ENCODE measurements around the gene SH3BGRL2. TPM values are rescaled to one million over a fixed set of nuclear protein-coding genes. Genes with fewer than 3 reads are reported as not detected.
"Not testable (repeated sequence)": the region's sequence is repeated elsewhere in the genome, so short reads cannot be mapped to it uniquely, and the experiment has no call there.

The SH3BGRL2 gene
- total RNA-seq, 1 experiment from 2014 or later = 27.4 TPM

GRCh38 chr6:79672631-79673111 lies 41.5 kb downstream of the SH3BGRL2 start:
- Histone ChIP-seq H3K4me3 (no peak overlapping the region), H2AFZ (no peak overlapping the region), H3F3A (ENCODE audit: insufficient read depth, low read depth) (peaks cover 24% of the 10 kb centered on the region), H3K9me2 (ENCODE audit: insufficient read depth) (no peaks in the 10 kb centered on the region), H3K27me3 (ENCODE audit: insufficient read depth, low read depth) (no peaks in the 10 kb centered on the region), H3K79me2 (ENCODE audit: low read depth) (no peaks in the 10 kb centered on the region), H3K4me1 (replicated peaks; ENCODE audit: insufficient read depth) (peaks cover 31% of the 10 kb centered on the region), H3K27ac (peak overlapping the region; percentile 76), H3K4me2 (0 out of 2 replicates have a peak overlapping the region, but pooled peaks have one; percentile 1), H4K20me1 (ENCODE audit: insufficient read depth) (no peaks in the 10 kb centered on the region), H3K9me3 (ENCODE audit: insufficient read depth, low read depth) (no peaks in the 10 kb centered on the region), H3K36me3 (ENCODE audit: low read depth) (no peaks in the 10 kb centered on the region)
- no TSS peak for BruUV-seq (replicated peaks)
- POLR2A ChIA-PET (ENCODE audit: unreplicated experiment) = interaction anchor here (0.7 kb wide), 1 partner anchor 136 kb away, joined by 3 read pairs; no protein-coding TSS in a partner anchor
- DNase-seq = peak; percentile 2 to 48
- TF ChIP-seq CTCF (conservative IDR thresholded peaks at IDR 0.05) = peak; percentile 61; the same call in 1 of the 2 replicates
- TF ChIP-seq EZH2 (IDR thresholded peaks at IDR 0.05; ENCODE audit: low read depth) = no peak
- CTCF ChIA-PET = interaction anchor here (0.7 to 1.6 kb wide), 5 partner anchors 38 to 219 kb away, joined by 3 to 11 read pairs (median 4); partner anchors contain the start of gene LCA5
- intact Hi-C loops (cut with micrococcal nuclease; ENCODE audit: unreplicated experiment) = loop anchor here (1.0 to 5.0 kb wide), 4 partner anchors 102 to 595 kb away; partner anchors contain the start of genes HMGN3 and PHIP

GRCh38 chr6:79673947-79674346 lies 42.8 kb downstream of the SH3BGRL2 start:
- intact Hi-C loops (cut with micrococcal nuclease; ENCODE audit: unreplicated experiment) = loop anchor here (2.0 to 5.0 kb wide), 3 partner anchors 207 to 597 kb away; partner anchors contain the start of genes HMGN3 and PHIP
- CTCF ChIA-PET = interaction anchor here (0.6 kb wide), 1 partner anchor 52 kb away, joined by 3 read pairs; no protein-coding TSS in a partner anchor
- DNase-seq = no peak
- Histone ChIP-seq H3K27ac (no peak overlapping the region), H3K4me3 (no peak overlapping the region), H3K4me2 (no peak overlapping the region), H3K79me2 (ENCODE audit: low read depth) (no peaks in the 10 kb centered on the region), H4K20me1 (ENCODE audit: insufficient read depth) (no peaks in the 10 kb centered on the region), H3F3A (ENCODE audit: insufficient read depth, low read depth) (peaks cover 24% of the 10 kb centered on the region), H2AFZ (no peak overlapping the region), H3K36me3 (ENCODE audit: low read depth) (no peaks in the 10 kb centered on the region), H3K9me2 (ENCODE audit: insufficient read depth) (no peaks in the 10 kb centered on the region), H3K4me1 (replicated peaks; ENCODE audit: insufficient read depth) (peaks cover 31% of the 10 kb centered on the region), H3K9me3 (ENCODE audit: insufficient read depth, low read depth) (no peaks in the 10 kb centered on the region), H3K27me3 (ENCODE audit: insufficient read depth, low read depth) (no peaks in the 10 kb centered on the region)
- POLR2A ChIA-PET (ENCODE audit: unreplicated experiment) = no interaction called here
- no peak for TF ChIP-seq CTCF (conservative IDR thresholded peaks at IDR 0.05)
- TF ChIP-seq EZH2 (IDR thresholded peaks at IDR 0.05; ENCODE audit: low read depth) = no peak
- BruUV-seq (replicated peaks) = no TSS peak

- no peaks in the 10 kb centered on the region for H4K20me1 ChIP-seq (ENCODE audit: insufficient read depth)
- intact Hi-C loops (cut with micrococcal nuclease; ENCODE audit: unreplicated experiment) = no loop called here
- no peak for DNase-seq
- H3K9me3 ChIP-seq (ENCODE audit: insufficient read depth, low read depth) = no peaks in the 10 kb centered on the region
- no peak overlapping the region for H3K4me2 ChIP-seq
- H3K4me3 ChIP-seq = no peak overlapping the region
- no peaks in the 10 kb centered on the region for H3K27me3 ChIP-seq (ENCODE audit: insufficient read depth, low read depth)
- no TSS peak for BruUV-seq (replicated peaks)
- no peaks in the 10 kb centered on the region for H3K9me2 ChIP-seq (ENCODE audit: insufficient read depth)
- ChIA-PET POLR2A (ENCODE audit: unreplicated experiment) (no interaction called here), CTCF (no interaction called here)
- H3K27ac ChIP-seq = no peak overlapping the region
- no peak overlapping the region for H2AFZ ChIP-seq
- no peaks in the 10 kb centered on the region for H3K36me3 ChIP-seq (ENCODE audit: low read depth)
- peaks cover 5% of the 10 kb centered on the region for H3F3A ChIP-seq (ENCODE audit: insufficient read depth, low read depth)
- H3K4me1 ChIP-seq (replicated peaks; ENCODE audit: insufficient read depth) = peaks cover 12% of the 10 kb centered on the region
- no peaks in the 10 kb centered on the region for H3K79me2 ChIP-seq (ENCODE audit: low read depth)
- TF ChIP-seq CTCF (conservative IDR thresholded peaks at IDR 0.05) = no peak
- TF ChIP-seq EZH2 (IDR thresholded peaks at IDR 0.05; ENCODE audit: low read depth) = no peak
Measured at GRCh38 chr6:79676785-79677736, 45.9 kb downstream of the SH3BGRL2 start.

GRCh38 chr6:79682682-79683081 lies 51.6 kb downstream of the SH3BGRL2 start:
- POLR2A ChIA-PET (ENCODE audit: unreplicated experiment); DNase-seq; H3K4me3 ChIP-seq; H3K27me3 ChIP-seq (ENCODE audit: insufficient read depth, low read depth); CTCF ChIA-PET; H3K9me3 ChIP-seq (ENCODE audit: insufficient read depth, low read depth); H3K36me3 ChIP-seq (ENCODE audit: low read depth); H3F3A ChIP-seq (ENCODE audit: insufficient read depth, low read depth); H3K4me1 ChIP-seq (replicated peaks; ENCODE audit: insufficient read depth); H3K9me2 ChIP-seq (ENCODE audit: insufficient read depth); H2AFZ ChIP-seq; H3K27ac ChIP-seq; H3K4me2 ChIP-seq; H4K20me1 ChIP-seq (ENCODE audit: insufficient read depth); intact Hi-C loops (cut with micrococcal nuclease; ENCODE audit: unreplicated experiment); H3K79me2 ChIP-seq (ENCODE audit: low read depth): not testable (repeated sequence)
- BruUV-seq (replicated peaks) = TSS peak; percentile 25
